Measurements from ENCODE around the gene ARNT2. TPM values are rescaled to one million over a fixed set of nuclear protein-coding genes. Genes with fewer than 3 reads are reported as not detected.

Gene ARNT2
- polyA plus RNA-seq, 2 of the 4 experiments (the other 2 are of a cell fraction), result 8.9 to 17.0 TPM

DNA sequence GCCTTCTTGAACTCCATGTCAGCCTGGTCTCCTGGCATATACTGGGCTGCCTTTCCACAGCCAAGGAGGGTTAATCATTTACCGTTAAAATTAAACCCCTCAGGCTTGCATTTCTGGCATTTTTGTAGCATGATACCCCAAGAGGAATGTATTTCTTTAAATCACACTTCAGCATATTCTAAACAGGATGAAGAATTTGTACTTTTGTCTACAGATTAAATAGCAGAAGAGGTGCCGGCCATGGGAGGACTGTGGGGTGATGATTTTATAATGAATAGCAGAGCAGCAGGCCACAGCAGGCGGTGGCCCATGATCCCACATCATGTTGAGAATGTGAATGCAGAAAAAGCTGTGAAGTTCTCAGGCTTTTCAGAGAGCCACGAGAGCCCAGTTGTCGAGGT, 90.2 kb downstream of the ARNT2 start (continued):
- TF ChIP-seq, protein P1, sequence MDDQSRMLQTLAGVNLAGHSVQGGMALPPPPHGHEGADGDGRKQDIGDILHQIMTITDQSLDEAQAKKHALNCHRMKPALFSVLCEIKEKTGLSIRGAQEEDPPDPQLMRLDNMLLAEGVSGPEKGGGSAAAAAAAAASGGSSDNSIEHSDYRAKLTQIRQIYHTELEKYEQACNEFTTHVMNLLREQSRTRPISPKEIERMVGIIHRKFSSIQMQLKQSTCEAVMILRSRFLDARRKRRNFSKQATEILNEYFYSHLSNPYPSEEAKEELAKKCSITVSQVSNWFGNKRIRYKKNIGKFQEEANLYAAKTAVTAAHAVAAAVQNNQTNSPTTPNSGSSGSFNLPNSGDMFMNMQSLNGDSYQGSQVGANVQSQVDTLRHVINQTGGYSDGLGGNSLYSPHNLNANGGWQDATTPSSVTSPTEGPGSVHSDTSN (IDR thresholded peaks at IDR 0.05), result no peak

DNA sequence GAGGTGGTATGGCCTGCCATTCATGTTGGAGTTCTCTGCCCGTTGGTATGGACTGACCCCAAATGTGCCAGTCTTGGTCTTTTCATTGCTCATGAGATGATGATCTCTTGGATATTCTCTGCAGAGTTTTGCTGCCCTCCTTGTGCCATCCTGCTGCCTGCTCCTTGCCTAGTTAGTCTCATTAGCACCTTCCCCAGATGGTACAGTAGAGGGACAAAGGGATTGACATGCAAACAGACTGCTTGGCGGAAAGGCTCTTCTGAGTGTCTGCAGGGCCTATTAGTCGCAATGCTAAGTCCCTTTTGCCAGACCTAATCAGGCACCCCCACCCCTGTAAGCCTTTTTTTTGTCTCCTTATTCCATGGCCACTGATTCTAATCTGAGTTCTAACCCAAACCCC, 90.6 kb downstream of the ARNT2 start:
- POLR2A ChIA-PET, result no interaction called here
- DNase-seq (ENCODE audit: low read depth in 1 of 2, low spot score in 1 of 2) (no peak), ATAC-seq (no peak; a peak in 1 of 6 replicates), FAIRE-seq (no peak)
- Histone ChIP-seq H3K4me1 (peaks cover 32% of the 10 kb centered on the region), H3K4me3 (no peak overlapping the region), H3K4me2 (peak overlapping the region; percentile 70), H3K27ac (peak overlapping the region; percentile 42 to 79), H3K9me3 (no peaks in the 10 kb centered on the region)
- 92% methylated on average over 3 of the region's 3 CpGs for WGBS (ENCODE audit: missing lambda C conversion rate)
- TF ChIP-seq PHF8 (IDR thresholded peaks at IDR 0.05; ENCODE audit: borderline replicate concordance, low read depth), result no peak
- TF ChIP-seq TP53 (CRISPR knock-in tag; IDR thresholded peaks at IDR 0.05), result no peak
- no peak for TF ChIP-seq FOSL2 (IDR thresholded peaks at IDR 0.05)
- TF ChIP-seq FOSL2 (CRISPR knock-in tag; IDR thresholded peaks at IDR 0.05), result no peak
- no peak for TF ChIP-seq ZNF302 (CRISPR knock-in tag; IDR thresholded peaks at IDR 0.05)
- TF ChIP-seq ZFP36 (IDR thresholded peaks at IDR 0.05; ENCODE audit: borderline replicate concordance, partially characterized antibody), result no peak
- no peak for TF ChIP-seq ZSCAN20 (CRISPR knock-in tag; IDR thresholded peaks at IDR 0.05)
- no peak for TF ChIP-seq SREBF2 (IDR thresholded peaks at IDR 0.05)
- TF ChIP-seq FOSB (CRISPR knock-in tag; IDR thresholded peaks at IDR 0.05), result no peak
- TF ChIP-seq HOXB13 (CRISPR knock-in tag; IDR thresholded peaks at IDR 0.05; ENCODE audit: low read depth), result no peak
- TF ChIP-seq POLR2A (IDR thresholded peaks at IDR 0.05; ENCODE audit: low read length), result no peak
- TF ChIP-seq HOXA7 (CRISPR knock-in tag; IDR thresholded peaks at IDR 0.05), result no peak
- TF ChIP-seq, protein P2, sequence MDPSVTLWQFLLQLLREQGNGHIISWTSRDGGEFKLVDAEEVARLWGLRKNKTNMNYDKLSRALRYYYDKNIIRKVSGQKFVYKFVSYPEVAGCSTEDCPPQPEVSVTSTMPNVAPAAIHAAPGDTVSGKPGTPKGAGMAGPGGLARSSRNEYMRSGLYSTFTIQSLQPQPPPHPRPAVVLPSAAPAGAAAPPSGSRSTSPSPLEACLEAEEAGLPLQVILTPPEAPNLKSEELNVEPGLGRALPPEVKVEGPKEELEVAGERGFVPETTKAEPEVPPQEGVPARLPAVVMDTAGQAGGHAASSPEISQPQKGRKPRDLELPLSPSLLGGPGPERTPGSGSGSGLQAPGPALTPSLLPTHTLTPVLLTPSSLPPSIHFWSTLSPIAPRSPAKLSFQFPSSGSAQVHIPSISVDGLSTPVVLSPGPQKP (IDR thresholded peaks at IDR 0.05; ENCODE audit: low read depth, low read length), result no peak
- TF ChIP-seq NR3C1 (IDR thresholded peaks at IDR 0.05), result no peak
- TF ChIP-seq MAZ (IDR thresholded peaks at IDR 0.05; ENCODE audit: borderline replicate concordance, low read depth, low read length), result no peak
- TF ChIP-seq JUN (IDR thresholded peaks at IDR 0.05), result no peak
- TF ChIP-seq RAD21 (conservative IDR thresholded peaks at IDR 0.05 in 1 of 2, IDR thresholded peaks at IDR 0.05 in 1 of 2), result no peak
- TF ChIP-seq JUNB (IDR thresholded peaks at IDR 0.05), result no peak; the same call in 1 of the 2 replicates
- no peak for TF ChIP-seq CEBPB (IDR thresholded peaks at IDR 0.05)
- TF ChIP-seq, protein P3, sequence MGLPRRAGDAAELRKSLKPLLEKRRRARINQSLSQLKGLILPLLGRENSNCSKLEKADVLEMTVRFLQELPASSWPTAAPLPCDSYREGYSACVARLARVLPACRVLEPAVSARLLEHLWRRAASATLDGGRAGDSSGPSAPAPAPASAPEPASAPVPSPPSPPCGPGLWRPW (IDR thresholded peaks at IDR 0.05), result no peak
- CTCF ChIA-PET, result interaction anchor here (1.2 to 2.0 kb wide), 2 partner anchors 73 to 285 kb away, joined by 3 to 5 read pairs; partner anchors contain the start of gene CEMIP

DNA sequence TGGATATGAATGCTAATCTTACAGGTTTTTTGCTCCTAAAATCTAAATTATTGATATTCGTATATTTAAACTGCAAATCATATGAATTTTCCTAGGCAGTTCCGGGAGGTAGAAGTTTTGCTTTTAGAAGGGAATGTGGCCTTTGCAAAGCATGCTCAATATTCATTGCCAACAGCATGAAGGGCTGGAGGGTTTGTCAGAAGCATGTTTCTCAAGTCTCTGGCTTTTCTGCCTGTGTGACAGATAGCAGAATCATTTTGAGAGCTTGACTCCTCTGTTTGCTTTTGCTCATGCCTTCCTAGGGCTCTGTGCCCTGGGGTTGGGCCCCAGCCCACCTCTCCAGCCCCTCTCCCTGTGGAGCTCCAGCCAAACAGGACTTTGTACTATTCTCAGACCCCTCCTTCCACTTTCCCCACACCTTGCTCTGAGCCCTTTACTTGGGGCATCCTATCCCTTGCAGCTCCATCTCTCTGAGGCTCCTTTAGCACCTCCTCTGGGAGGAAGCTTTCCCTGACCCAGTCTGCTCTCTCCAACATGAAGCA, 91.3 kb downstream of the ARNT2 start:
- H3K4me3 ChIP-seq, result no peak overlapping the region
- H3K27ac ChIP-seq, result peak overlapping the region; percentile 42 to 79; a peak in 5 of 6 replicates
- DNase-seq (ENCODE audit: low read depth in 1 of 2, low spot score in 1 of 2) (no peak), ATAC-seq (peak in 1 of 2 experiments; percentile 49; a peak in 3 of 6 replicates), FAIRE-seq (peak; percentile 23)
- peaks cover 32% of the 10 kb centered on the region for H3K4me1 ChIP-seq
- 88% methylated on average over 2 of the region's 2 CpGs for WGBS (ENCODE audit: missing lambda C conversion rate)
- peak overlapping the region; percentile 70 for H3K4me2 ChIP-seq
- ChIA-PET POLR2A (no interaction called here), CTCF (interaction anchor here (0.6 to 2.0 kb wide), 5 partner anchors 27 to 284 kb away, joined by 3 to 10 read pairs (median 3); partner anchors contain the start of gene CEMIP)
- H3K9me3 ChIP-seq, result no peaks in the 10 kb centered on the region
- no peak for TF ChIP-seq GATA3 (IDR thresholded peaks at IDR 0.05; ENCODE audit: borderline replicate concordance)
- TF ChIP-seq ZNF302 (CRISPR knock-in tag; IDR thresholded peaks at IDR 0.05), result no peak
- no peak for TF ChIP-seq ZC3H11A (IDR thresholded peaks at IDR 0.05)
- TF ChIP-seq, protein P1 (IDR thresholded peaks at IDR 0.05), result no peak
- TF ChIP-seq, protein P4, sequence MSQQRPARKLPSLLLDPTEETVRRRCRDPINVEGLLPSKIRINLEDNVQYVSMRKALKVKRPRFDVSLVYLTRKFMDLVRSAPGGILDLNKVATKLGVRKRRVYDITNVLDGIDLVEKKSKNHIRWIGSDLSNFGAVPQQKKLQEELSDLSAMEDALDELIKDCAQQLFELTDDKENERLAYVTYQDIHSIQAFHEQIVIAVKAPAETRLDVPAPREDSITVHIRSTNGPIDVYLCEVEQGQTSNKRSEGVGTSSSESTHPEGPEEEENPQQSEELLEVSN (IDR thresholded peaks at IDR 0.05; ENCODE audit: borderline replicate concordance, low read depth), result no peak
- TF ChIP-seq HOXB5 (CRISPR knock-in tag; IDR thresholded peaks at IDR 0.05), result no peak
- TF ChIP-seq, protein P5, sequence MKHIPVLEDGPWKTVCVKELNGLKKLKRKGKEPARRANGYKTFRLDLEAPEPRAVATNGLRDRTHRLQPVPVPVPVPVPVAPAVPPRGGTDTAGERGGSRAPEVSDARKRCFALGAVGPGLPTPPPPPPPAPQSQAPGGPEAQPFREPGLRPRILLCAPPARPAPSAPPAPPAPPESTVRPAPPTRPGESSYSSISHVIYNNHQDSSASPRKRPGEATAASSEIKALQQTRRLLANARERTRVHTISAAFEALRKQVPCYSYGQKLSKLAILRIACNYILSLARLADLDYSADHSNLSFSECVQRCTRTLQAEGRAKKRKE (CRISPR knock-in tag; IDR thresholded peaks at IDR 0.05; ENCODE audit: low read depth), result no peak
- TF ChIP-seq, protein P6, sequence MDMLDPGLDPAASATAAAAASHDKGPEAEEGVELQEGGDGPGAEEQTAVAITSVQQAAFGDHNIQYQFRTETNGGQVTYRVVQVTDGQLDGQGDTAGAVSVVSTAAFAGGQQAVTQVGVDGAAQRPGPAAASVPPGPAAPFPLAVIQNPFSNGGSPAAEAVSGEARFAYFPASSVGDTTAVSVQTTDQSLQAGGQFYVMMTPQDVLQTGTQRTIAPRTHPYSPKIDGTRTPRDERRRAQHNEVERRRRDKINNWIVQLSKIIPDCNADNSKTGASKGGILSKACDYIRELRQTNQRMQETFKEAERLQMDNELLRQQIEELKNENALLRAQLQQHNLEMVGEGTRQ (IDR thresholded peaks at IDR 0.05), result no peak
- TF ChIP-seq EHF (CRISPR knock-in tag; IDR thresholded peaks at IDR 0.05), result no peak
- TF ChIP-seq, protein P7, sequence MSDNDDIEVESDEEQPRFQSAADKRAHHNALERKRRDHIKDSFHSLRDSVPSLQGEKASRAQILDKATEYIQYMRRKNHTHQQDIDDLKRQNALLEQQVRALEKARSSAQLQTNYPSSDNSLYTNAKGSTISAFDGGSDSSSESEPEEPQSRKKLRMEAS (IDR thresholded peaks at IDR 0.05), result no peak
- no peak for TF ChIP-seq FOXS1 (CRISPR knock-in tag; IDR thresholded peaks at IDR 0.05)
- TF ChIP-seq, protein P2 (IDR thresholded peaks at IDR 0.05; ENCODE audit: low read depth, low read length), result no peak

All from A549 (cell line).